GM12873 (cell line): ENCODE measurements around the gene GNAS-AS1.
A peak's percentile ranks its signal among the peaks of the same experiment; 100 is the strongest.

Experiments
- CTCF ChIP-seq: IDR thresholded peaks from 2 replicates; pipeline ENCODE4 v1.5.1; 2012; ENCODE audit warnings: low read depth, mild to moderate bottlenecking, moderate library complexity, low read length, control low read depth; ENCODE audit not compliant: insufficient read depth; ENCODE audit errors: missing control alignments

Gene GNAS-AS1

DNA sequence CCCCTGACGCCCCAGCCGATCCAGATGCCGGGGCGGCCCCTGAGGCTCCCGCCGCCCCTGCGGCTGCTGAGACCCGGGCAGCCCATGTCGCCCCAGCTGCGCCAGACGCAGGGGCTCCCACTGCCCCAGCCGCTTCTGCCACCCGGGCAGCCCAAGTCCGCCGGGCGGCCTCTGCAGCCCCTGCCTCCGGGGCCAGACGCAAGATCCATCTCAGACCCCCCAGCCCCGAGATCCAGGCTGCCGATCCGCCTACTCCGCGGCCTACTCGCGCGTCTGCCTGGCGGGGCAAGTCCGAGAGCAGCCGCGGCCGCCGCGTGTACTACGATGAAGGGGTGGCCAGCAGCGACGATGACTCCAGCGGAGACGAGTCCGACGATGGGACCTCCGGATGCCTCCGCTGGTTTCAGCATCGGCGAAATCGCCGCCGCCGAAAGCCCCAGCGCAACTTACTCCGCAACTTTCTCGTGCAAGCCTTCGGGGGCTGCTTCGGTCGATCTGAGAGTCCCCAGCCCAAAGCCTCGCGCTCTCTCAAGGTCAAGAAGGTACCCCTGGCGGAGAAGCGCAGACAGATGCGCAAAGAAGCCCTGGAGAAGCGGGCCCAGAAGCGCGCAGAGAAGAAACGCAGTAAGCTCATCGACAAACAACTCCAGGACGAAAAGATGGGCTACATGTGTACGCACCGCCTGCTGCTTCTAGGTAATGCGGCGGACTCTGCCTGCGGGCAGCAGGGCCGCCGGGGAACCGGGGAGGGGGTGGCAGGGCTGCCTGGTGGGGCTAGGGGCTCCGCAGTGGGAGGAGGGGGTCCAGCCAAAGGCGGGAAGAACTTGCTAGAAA is 4.2 kb upstream of the GNAS-AS1 start:
- no peak for TF ChIP-seq CTCF

- no peak for TF ChIP-seq CTCF
These were observed 3.4 kb upstream of the GNAS-AS1 start for GRCh38 chr20:58853976-58854637.

DNA sequence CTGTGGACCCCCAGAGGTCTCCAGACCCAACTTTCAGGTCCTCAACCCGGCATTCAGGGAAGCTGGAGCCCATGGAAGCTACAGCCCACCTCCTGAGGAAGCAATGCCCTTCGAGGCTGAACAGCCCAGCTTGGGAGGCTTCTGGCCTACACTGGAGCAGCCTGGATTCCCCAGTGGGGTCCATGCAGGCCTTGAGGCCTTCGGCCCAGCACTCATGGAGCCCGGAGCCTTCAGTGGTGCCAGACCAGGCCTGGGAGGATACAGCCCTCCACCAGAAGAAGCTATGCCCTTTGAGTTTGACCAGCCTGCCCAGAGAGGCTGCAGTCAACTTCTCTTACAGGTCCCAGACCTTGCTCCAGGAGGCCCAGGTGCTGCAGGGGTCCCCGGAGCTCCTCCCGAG is 2.8 kb upstream of the GNAS-AS1 start:
- TF ChIP-seq CTCF = no peak

DNA sequence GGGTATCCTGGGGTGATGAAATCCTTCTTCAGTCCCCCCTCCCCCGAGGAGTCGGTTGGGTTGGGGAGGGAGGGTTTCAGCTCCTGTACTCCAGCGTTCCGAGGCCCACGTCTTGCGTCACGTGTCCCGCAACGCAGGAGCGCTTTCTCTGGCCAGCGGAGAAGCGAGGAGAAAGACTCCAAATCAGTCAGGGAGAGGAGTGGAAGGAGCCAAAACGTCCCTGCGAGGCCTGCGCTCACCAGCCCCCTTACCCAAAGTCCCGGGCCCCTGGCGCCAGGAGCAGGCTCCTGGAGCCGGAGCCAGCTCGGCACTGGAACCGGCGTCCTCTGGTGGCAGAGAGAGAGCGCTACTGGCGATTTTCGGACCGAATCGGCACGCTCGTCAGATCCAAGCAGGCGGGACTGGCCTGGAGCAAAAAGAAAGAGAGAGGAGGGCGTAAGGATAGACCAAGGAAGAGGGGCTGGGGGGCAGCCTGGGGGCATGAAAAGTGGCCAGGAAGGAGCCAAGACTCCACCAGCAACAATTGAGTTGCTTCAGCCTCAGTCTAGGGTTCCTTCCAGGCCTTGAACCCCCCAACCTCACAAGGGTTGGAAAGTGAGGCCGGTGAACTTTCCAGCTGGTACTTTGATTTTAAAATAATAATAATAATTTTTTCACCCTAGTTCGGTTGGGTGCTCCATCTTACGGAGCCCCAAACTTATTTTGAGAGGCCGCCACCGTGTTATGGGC is 2.0 kb upstream of the GNAS-AS1 start, which contains the start of gene GNAS:
GNAS (plus strand) TSS at position 174 of the 729 bp plus-strand sequence.
- TF ChIP-seq CTCF = peak; percentile 72

DNA sequence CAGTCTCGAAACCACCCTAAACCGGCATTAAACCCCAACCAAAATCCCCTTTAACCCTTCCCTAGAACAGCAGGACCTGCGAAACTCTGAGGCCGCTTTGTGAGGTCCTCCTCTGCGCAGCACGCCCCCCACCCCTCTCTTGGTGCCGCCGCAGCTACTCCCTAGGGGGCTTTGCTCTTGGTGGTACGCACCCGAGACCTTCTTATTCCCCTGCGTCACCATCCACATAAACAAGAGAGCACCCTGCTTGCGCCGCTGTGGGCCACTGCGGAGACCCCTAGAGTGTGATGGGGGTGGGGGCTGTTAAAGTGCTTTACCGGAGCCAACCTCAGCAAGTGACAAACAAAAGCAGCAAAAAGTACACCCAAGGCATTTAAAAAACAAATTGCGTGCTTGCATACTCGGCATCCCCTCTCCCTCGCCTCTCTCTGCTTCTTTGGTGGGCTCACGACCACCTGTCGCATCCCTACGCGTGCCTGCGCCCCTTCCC is 1.3 kb upstream of the GNAS-AS1 start:
- TF ChIP-seq CTCF = no peak

DNA sequence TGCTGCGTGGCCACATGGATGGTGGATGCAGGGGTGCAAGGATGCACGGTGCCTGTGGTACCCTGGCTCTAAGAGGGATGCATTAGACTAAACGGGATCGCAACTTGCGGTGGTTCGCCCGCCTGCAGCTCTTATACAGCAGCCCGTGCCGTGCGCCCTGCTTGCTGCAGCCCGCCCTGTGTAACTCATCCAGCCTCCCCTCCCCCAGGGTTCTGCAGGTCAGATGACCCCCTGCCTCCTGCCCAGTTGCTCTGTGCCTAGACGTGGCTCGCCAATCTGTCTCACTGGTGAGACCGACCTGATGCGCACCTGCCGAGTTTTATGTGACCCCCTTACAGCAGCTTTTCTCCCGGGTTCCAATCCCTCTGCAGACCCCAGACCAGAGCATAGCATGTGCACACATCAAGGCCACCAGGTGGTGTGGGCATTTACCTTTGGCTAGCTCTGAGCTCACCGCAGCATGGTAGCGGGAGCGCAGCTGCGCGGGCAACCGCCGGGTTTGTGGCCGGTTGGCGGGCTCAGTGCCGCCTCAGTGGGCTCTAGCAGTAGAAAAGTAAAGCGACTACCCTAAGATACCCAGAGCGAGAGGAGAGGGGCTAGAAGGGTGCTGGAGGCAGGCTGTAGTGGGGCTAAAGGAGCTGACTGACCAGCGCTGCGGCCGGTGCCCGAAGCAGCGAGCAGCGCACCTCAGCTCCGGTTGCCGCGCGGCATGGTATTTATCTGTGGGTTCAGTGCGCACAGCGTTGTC is 693 bp upstream of the GNAS-AS1 start:
- TF ChIP-seq CTCF = no peak

DNA sequence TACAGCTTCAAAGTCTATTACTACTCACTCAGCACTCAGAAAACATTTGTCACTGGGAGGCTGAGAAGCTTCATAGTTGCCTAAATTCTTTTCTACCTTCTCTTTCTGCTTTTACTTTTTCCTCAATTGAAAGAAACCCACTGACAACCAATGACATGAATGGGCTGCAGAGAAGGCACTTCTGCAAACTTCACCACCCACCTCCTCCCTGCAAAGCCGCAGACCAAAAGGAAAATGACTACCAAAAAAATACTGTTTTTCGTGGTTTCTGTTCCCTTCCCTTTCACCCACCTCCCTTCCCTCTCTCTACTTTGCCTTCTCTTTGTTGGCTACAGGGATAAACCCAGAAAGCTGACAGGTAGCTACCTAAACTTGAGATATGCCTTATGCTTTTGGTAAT is 3.2 kb downstream of the GNAS-AS1 start:
- no peak for TF ChIP-seq CTCF
